Uterus (tissue), 2 donors: ENCODE data around the gene SGF29.

ENCODE experiments used
- POLR2A ChIP-seq, 2 donors: fragments of 450-650 bp; IDR thresholded peaks; one replicate each; pipeline ENCODE4 v1.6.1; 2016; ENCODE audit warnings: antibody characterized with exemption in 2 of 2, mild to moderate bottlenecking in 1 of 2, moderate library complexity in 1 of 2
- TF ChIP-seq, protein P1 (sequence below), 4 experiments: fragments of 200-600 bp in 2 of 4; fragments of 450-650 bp in 2 of 4; sonication (generic) in 2 of 4; IDR thresholded peaks; one replicate each; pipeline ENCODE4 v1.5.1; 2016 to 2019; ENCODE audit warnings: antibody characterized with exemption in 4 of 4, mild to moderate bottlenecking in 2 of 4, moderate library complexity in 1 of 4

DNA sequence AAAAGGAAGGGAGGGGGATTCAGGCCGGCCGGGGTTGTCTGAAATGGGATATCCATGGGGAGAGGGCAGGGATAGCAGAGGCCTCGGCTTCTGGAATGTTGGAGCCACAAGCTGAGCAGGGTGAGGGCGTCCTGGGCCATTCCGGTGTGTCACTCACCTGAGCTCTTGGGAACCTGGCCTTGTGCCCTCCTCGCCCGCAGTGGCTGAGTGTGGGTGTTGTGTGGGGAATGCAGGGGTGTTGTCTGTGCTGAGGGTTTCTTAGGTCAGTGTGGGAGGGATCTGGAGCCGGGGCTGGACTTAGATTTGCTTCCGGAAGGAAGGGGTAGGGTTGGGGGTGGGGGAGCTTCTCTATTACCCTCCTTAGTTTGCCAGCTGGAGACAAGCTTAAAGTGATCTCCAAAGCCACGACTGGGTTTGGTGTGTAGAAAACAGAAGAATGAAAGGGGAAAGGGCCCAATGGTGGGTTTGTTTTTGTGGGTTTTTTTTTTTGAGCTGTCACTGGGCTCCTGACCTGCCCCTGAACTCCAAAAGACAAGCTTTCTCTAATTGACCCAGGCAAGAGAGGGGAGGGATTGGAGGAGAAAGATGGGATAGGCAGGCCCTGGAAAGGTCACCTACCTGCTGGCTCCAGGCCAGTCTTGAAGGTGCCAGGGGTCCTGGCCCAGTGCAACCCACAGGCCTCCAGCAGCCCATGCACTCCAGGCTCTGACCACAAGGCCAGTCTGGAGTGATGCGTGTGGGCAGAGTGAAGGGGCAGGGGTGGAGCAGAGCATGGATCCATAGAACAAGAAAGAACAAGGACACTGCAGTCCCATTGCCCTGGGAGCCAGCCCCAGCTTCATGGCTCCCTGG is 43.3 kb downstream of the SGF29 start, which contains the start of gene SULT1A2:
- TF ChIP-seq, protein P1, sequence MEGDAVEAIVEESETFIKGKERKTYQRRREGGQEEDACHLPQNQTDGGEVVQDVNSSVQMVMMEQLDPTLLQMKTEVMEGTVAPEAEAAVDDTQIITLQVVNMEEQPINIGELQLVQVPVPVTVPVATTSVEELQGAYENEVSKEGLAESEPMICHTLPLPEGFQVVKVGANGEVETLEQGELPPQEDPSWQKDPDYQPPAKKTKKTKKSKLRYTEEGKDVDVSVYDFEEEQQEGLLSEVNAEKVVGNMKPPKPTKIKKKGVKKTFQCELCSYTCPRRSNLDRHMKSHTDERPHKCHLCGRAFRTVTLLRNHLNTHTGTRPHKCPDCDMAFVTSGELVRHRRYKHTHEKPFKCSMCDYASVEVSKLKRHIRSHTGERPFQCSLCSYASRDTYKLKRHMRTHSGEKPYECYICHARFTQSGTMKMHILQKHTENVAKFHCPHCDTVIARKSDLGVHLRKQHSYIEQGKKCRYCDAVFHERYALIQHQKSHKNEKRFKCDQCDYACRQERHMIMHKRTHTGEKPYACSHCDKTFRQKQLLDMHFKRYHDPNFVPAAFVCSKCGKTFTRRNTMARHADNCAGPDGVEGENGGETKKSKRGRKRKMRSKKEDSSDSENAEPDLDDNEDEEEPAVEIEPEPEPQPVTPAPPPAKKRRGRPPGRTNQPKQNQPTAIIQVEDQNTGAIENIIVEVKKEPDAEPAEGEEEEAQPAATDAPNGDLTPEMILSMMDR (IDR thresholded peaks at IDR 0.05) = no peak
- TF ChIP-seq POLR2A (IDR thresholded peaks at IDR 0.05) = no peak
